ENCODE results near the gene DMBT1.

DNA sequence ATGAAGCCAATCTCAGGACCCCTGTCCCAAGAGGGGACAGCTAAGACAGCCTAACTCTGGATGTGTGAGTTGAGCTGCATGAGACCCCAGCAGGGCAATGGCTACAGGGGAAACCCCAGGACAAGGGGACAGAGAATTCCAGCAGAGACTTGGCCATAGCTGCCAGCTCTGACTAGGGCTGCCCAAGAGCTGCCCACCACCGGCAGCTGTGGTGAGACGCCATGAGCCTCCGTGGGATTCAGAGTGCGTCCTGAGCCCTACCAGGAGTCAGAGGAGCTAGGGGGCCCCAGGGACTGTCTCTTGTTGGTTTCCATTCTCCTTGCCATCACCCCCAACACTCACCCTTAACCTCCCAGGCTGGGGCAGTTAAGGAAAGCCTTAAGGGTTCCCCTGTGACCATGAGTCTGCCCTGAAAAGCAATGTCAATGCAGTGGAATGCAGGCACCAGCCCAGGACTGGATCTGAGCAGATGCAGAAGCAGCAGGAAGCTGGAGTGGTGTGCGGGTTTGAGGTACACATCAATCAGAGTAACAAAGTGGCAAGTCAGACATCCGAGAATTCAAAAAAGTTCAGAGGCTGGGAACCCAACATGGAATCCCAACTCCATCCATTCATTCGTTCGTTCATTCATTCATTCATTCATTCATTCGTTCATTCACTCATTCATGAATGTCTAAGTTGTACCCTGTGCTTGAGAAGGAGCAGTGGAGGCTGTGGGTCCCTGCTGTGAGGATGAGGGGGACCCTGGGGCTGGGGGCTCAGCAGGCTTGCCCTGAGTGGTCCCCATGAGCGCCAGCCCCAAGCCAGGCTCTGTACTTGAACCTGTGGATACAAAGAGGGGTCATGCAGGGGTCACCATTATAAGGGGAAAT lies 86.2 kb downstream of the DMBT1 start:
- TF ChIP-seq, protein P1, sequence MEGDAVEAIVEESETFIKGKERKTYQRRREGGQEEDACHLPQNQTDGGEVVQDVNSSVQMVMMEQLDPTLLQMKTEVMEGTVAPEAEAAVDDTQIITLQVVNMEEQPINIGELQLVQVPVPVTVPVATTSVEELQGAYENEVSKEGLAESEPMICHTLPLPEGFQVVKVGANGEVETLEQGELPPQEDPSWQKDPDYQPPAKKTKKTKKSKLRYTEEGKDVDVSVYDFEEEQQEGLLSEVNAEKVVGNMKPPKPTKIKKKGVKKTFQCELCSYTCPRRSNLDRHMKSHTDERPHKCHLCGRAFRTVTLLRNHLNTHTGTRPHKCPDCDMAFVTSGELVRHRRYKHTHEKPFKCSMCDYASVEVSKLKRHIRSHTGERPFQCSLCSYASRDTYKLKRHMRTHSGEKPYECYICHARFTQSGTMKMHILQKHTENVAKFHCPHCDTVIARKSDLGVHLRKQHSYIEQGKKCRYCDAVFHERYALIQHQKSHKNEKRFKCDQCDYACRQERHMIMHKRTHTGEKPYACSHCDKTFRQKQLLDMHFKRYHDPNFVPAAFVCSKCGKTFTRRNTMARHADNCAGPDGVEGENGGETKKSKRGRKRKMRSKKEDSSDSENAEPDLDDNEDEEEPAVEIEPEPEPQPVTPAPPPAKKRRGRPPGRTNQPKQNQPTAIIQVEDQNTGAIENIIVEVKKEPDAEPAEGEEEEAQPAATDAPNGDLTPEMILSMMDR (IDR thresholded peaks at IDR 0.05) = no peak
- TF ChIP-seq POLR2A (IDR thresholded peaks at IDR 0.05) = no peak

Data from right lobe of liver (tissue), 4 donors.